HCT116 (cell line): ENCODE data around the gene CFAP221. TPM values are rescaled to one million over a fixed set of nuclear protein-coding genes. Genes with fewer than 3 reads are reported as not detected.

Source experiments
- ATAC-seq: fragments of 200-7000 bp; cut with Tn5 transposase; 2 replicates; pipeline ENCODE4 v1.9.1; 2020; ENCODE audit warnings: mild to moderate bottlenecking, moderate library complexity
- BruUV-seq: library from RNA; stranded (reverse); fragments of 400-500 nt; replicated peaks from 2 replicates; lab custom pipeline; 2021; lab: Mats Ljungman, UMichigan
- CTCF ChIA-PET: fragments of 300-600 bp; sonication (Branson Sonifier 250); formaldehyde crosslinking; loops from one replicate; lab custom pipeline; 2021; ENCODE audit warnings: antibody characterized with exemption; lab: Charles Lee
- POLR2A ChIA-PET: fragments of 300-600, 350-600 bp; sonication (Branson Sonifier 250); formaldehyde crosslinking; loops from one replicate; lab custom pipeline; 2021; ENCODE audit warnings: antibody characterized with exemption; lab: Charles Lee
- RAD21 ChIA-PET, 2 experiments: fragments of 300-600 bp; sonication (Branson Sonifier 250); formaldehyde crosslinking; loops; one replicate each; lab custom pipeline; 2023; ENCODE audit warnings: low total read pairs in 2 of 2; ENCODE audit not compliant: uncharacterized antibody in 2 of 2, unreplicated experiment in 2 of 2, low non-redundant PET in 1 of 2; lab: Charles Lee
- DNase-seq: peaks from one replicate; pipeline ENCODE4 v3.0.0-alpha.2; 2010; ENCODE audit warnings: low read depth, low spot score
- H2AFZ ChIP-seq: fragments of 200-600 bp; shearing (Covaris generic), sonication (generic); 2 replicates; pipeline ENCODE4 v1.6.1; 2017; ENCODE audit warnings: low read depth, mixed run types, mixed read lengths, antibody characterized with exemption, low read length; ENCODE audit not compliant: poor library complexity, severe bottlenecking
- H3K27ac ChIP-seq: 2 replicates; pipeline ENCODE4 v1.5.1; 2012; ENCODE audit warnings: low read depth, low read length
- H3K27me3 ChIP-seq: fragments of 200-600 bp; sonication (generic); 2 replicates; pipeline ENCODE4 v1.6.1; 2016; ENCODE audit warnings: mixed run types, low read length, mixed read lengths; ENCODE audit not compliant: insufficient read depth
- H3K36me3 ChIP-seq, 2 experiments: fragments of 200-500 bp in 1 of 2; fragments of 200-600 bp in 1 of 2; sonication (Bioruptor generic) in 1 of 2; sonication (generic) in 1 of 2; 2 replicates each; pipeline versions ENCODE4 v1.5.1 to v1.6.1; 2014 to 2016; ENCODE audit warnings: low read length in 2 of 2, inconsistent platforms in 1 of 2, mixed read lengths in 1 of 2, mixed run types in 1 of 2; ENCODE audit not compliant: insufficient read depth in 2 of 2, control insufficient read depth in 1 of 2
- H3K4me1 ChIP-seq, 2 experiments: fragments of 200-600 bp in 1 of 2; sonication (generic) in 1 of 2; 2 replicates each; pipeline versions ENCODE4 v1.5.1 to v1.6.1; 2012 to 2017; ENCODE audit warnings: low read length in 2 of 2, inconsistent platforms in 1 of 2, mild to moderate bottlenecking in 1 of 2, mixed read lengths in 1 of 2, mixed run types in 1 of 2, moderate library complexity in 1 of 2; ENCODE audit not compliant: insufficient read depth in 2 of 2, control insufficient read depth in 1 of 2
- H3K4me2 ChIP-seq: fragments of 200-600 bp; sonication (generic); 2 replicates; pipeline ENCODE4 v1.6.1; 2017; ENCODE audit warnings: mixed run types, low read length, mixed read lengths
- H3K4me3 ChIP-seq, 2 experiments: fragments of 200-600 bp in 1 of 2; sonication (generic) in 1 of 2; replicated peaks in 1 of 2; 2 replicates each; pipeline ENCODE4 v1.5.1; 2011 to 2016; ENCODE audit warnings: low read length in 2 of 2, control low read depth in 1 of 2, low read depth in 1 of 2, mild to moderate bottlenecking in 1 of 2, mixed read lengths in 1 of 2, mixed run types in 1 of 2
- H3K79me2 ChIP-seq: fragments of 200-600 bp; sonication (generic); 2 replicates; pipeline ENCODE4 v1.6.1; 2017; ENCODE audit warnings: mild to moderate bottlenecking, mixed run types, low read length, moderate library complexity, mixed read lengths; ENCODE audit not compliant: insufficient read depth
- H3K9ac ChIP-seq: fragments of 200-600 bp; sonication (generic); 2 replicates; pipeline ENCODE4 v1.6.1; 2016; ENCODE audit warnings: low read length, mixed read lengths
- H3K9me2 ChIP-seq: fragments of 200-600 bp; sonication (generic), shearing (Covaris generic); 2 replicates; pipeline ENCODE4 v1.6.1; 2017; ENCODE audit warnings: mixed run types, mild to moderate bottlenecking, moderate library complexity; ENCODE audit not compliant: insufficient read depth
- H3K9me3 ChIP-seq, 2 experiments: fragments of 200-500 bp in 1 of 2; fragments of 200-600 bp in 1 of 2; sonication (Bioruptor generic) in 1 of 2; sonication (generic) in 1 of 2; 2 replicates each; pipeline ENCODE4 v1.6.1; 2014 to 2017; ENCODE audit warnings: low read length in 2 of 2, mixed read lengths in 2 of 2, inconsistent platforms in 1 of 2, low read depth in 1 of 2, mild to moderate bottlenecking in 1 of 2, mixed run types in 1 of 2, moderate library complexity in 1 of 2; ENCODE audit not compliant: control insufficient read depth in 1 of 2, insufficient read depth in 1 of 2
- H4K20me1 ChIP-seq: fragments of 200-600 bp; sonication (generic), shearing (Covaris generic); 2 replicates; pipeline ENCODE4 v1.6.1; 2017; ENCODE audit warnings: mixed run types, mild to moderate bottlenecking, moderate library complexity; ENCODE audit not compliant: insufficient read depth
- CEBPB ChIP-seq: IDR thresholded peaks from 2 replicates; pipeline ENCODE4 v1.6.1; 2012; ENCODE audit warnings: low read depth
- EGR1 ChIP-seq: IDR thresholded peaks from 2 replicates; pipeline ENCODE4 v1.6.1; 2012; ENCODE audit warnings: low read depth
- FOSL1 ChIP-seq: IDR thresholded peaks from 2 replicates; pipeline ENCODE4 v1.6.1; 2012; ENCODE audit warnings: low read depth
- ZNF274 ChIP-seq: fragments of 200-500 bp; sonication (Bioruptor generic); IDR thresholded peaks from 2 replicates; pipeline ENCODE4 v1.6.1; 2014; ENCODE audit warnings: mild to moderate bottlenecking, low read depth, low read length, inconsistent platforms
- intact Hi-C: fragments of 100-400 bp; cut with micrococcal nuclease; formaldehyde crosslinking; loops from 2 replicates; pipeline ENCODE4 v1.10.0; 2022
- total RNA-seq: library from RNA; stranded (reverse); gene quantifications from one replicate; pipeline ENCODE4 v1.2.1, GENCODE V29; 2021; ENCODE audit not compliant: unreplicated experiment
- TF ChIP-seq, protein P1 (sequence below): IDR thresholded peaks from 2 replicates; pipeline ENCODE4 v1.6.1; 2011; ENCODE audit warnings: mild to moderate bottlenecking, low read length, moderate library complexity; ENCODE audit not compliant: insufficient replicate concordance; ENCODE audit errors: extremely low read depth
- TF ChIP-seq, protein P2 (sequence below): IDR thresholded peaks from 2 replicates; pipeline ENCODE4 v1.6.1; 2012; ENCODE audit warnings: low read depth

Gene CFAP221
- total RNA-seq, 1 experiment from 2014 or later, result 0.96 TPM

DNA sequence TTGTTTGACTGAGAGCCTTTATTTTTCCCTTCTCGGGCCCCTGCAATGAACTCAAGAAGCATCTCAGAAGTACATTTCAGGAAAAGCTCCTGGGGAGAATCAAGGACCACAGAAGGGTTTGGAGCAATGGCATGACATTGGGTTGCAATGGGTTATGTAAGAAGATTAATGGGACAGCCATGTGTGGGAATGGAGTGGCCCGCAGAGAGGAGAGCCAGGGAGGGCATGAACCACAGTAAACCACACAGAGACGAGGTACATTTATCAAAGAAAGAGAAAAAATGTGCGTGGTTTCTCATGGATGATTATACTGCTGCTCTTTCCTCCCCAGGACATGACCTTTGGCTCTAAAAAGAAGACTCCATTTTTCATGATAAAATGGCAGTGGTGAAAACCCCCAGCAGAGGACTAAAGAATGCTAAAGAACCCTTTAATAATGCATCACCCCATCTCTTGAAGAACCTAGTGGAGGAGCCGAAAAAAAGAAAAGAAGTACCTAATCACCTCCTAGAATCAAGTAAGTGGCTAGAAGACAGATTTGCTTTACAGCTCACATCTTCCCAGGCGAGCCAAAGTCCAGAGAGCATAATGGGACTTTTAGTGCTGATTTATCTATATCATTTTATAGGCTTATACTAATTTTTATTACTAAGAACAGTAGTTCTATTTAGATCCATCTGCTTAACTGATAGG lies 1.7 kb downstream of the CFAP221 start:
- Histone ChIP-seq H4K20me1 (no peaks in the 10 kb centered on the region), H3K9me3 (no peaks in the 10 kb centered on the region), H3K9me2 (no peaks in the 10 kb centered on the region), H3K4me2 (no peak overlapping the region), H3K79me2 (no peaks in the 10 kb centered on the region), H3K9ac (no peak overlapping the region), H3K27ac (no peak overlapping the region), H2AFZ (no peak overlapping the region), H3K4me3 (no peak overlapping the region), H3K27me3 (no peaks in the 10 kb centered on the region), H3K36me3 (no peaks in the 10 kb centered on the region), H3K4me1 (peaks cover 0 to 10% of the 10 kb centered on the region in 2 experiments; a peak in 2 of 4 replicates)
- TF ChIP-seq ZNF274, result no peak
- no peak for TF ChIP-seq EGR1
- TF ChIP-seq FOSL1, result no peak
- TF ChIP-seq, protein P1, sequence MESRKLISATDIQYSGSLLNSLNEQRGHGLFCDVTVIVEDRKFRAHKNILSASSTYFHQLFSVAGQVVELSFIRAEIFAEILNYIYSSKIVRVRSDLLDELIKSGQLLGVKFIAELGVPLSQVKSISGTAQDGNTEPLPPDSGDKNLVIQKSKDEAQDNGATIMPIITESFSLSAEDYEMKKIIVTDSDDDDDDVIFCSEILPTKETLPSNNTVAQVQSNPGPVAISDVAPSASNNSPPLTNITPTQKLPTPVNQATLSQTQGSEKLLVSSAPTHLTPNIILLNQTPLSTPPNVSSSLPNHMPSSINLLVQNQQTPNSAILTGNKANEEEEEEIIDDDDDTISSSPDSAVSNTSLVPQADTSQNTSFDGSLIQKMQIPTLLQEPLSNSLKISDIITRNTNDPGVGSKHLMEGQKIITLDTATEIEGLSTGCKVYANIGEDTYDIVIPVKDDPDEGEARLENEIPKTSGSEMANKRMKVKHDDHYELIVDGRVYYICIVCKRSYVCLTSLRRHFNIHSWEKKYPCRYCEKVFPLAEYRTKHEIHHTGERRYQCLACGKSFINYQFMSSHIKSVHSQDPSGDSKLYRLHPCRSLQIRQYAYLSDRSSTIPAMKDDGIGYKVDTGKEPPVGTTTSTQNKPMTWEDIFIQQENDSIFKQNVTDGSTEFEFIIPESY, result no peak
- TF ChIP-seq CEBPB, result no peak
- TF ChIP-seq, protein P2, sequence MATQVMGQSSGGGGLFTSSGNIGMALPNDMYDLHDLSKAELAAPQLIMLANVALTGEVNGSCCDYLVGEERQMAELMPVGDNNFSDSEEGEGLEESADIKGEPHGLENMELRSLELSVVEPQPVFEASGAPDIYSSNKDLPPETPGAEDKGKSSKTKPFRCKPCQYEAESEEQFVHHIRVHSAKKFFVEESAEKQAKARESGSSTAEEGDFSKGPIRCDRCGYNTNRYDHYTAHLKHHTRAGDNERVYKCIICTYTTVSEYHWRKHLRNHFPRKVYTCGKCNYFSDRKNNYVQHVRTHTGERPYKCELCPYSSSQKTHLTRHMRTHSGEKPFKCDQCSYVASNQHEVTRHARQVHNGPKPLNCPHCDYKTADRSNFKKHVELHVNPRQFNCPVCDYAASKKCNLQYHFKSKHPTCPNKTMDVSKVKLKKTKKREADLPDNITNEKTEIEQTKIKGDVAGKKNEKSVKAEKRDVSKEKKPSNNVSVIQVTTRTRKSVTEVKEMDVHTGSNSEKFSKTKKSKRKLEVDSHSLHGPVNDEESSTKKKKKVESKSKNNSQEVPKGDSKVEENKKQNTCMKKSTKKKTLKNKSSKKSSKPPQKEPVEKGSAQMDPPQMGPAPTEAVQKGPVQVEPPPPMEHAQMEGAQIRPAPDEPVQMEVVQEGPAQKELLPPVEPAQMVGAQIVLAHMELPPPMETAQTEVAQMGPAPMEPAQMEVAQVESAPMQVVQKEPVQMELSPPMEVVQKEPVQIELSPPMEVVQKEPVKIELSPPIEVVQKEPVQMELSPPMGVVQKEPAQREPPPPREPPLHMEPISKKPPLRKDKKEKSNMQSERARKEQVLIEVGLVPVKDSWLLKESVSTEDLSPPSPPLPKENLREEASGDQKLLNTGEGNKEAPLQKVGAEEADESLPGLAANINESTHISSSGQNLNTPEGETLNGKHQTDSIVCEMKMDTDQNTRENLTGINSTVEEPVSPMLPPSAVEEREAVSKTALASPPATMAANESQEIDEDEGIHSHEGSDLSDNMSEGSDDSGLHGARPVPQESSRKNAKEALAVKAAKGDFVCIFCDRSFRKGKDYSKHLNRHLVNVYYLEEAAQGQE, result no peak
- ATAC-seq (no peak), DNase-seq (no peak)
- intact Hi-C loops, result no loop called here
- RAD21 ChIA-PET, result no interaction called here
- POLR2A ChIA-PET, result no interaction called here
- CTCF ChIA-PET, result no interaction called here
- no TSS peak for BruUV-seq
